OCI-M2 (cell line): ENCODE results near the gene RAC3.

Experiments used
- DNase-seq: peaks from one replicate; lab custom pipeline; 2025; ENCODE audit not compliant: unreplicated experiment; lab: John Stamatoyannopoulos, UW

The RAC3 gene

DNA sequence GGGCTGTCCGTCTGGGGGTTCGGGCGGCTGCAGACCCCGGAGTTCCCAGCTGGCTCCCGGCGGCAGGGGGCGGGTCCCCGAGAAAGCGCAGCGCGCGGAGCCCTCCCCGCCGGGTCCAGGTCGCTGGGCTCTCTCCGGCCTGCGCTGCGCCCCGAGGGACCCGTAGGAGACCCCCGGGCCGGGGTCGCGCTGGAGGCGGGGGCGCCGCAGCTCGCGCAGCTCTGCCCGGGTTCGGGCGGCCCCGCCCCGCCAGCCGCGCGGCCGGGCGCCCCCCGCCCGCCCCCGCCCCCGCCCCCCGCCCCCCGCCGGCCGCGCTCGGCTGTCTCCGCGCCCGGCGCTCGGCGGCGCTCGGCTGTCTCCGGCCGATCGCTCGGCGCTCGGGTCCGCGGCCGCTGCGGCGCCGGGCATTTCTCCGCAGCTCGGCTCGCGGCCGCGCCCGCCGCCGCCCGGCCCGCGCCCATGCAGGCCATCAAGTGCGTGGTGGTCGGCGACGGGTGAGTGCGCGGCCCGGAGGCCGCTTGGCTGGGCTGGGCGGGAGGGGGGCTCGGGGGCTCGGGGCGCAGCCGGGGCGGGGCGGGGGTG, at the start of gene RAC3:
TSS of gene RAC3 (plus strand) at position 376 of the 582 bp plus-strand sequence. CDS start at position 460, 84 bp downstream.
- no peak for DNase-seq

DNA sequence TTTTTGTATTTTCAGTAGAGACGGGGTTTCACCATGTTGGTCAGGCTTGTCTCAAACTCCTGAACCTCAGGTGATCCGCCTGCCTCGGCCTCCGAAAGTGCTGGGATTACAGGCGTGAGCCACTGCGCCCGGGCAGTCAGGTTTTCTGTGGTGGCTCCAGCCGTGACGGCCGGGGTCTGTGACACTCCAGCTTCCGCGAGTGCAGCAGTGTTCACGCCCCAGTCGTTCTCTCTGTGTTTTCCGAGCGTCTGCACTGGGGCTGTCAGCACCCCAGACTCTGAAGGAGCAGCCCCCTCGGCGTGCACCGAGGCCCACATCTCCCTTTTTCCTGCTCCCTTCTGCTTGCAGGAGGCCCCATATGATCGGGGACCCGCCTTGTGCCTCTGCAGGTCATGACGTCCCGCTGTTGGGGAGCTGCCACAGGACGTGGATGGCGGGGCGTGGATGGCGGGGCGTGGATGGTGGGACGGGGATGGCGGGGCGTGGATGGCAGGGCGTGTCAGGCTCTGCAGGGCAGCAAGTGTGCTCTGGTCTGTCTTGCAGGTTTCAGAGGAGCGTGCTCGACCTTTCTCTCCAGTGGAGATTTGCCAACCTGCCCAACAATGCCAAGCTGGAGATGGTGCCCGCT, 48.4 kb upstream of the RAC3 start:
- no peak for DNase-seq

DNA sequence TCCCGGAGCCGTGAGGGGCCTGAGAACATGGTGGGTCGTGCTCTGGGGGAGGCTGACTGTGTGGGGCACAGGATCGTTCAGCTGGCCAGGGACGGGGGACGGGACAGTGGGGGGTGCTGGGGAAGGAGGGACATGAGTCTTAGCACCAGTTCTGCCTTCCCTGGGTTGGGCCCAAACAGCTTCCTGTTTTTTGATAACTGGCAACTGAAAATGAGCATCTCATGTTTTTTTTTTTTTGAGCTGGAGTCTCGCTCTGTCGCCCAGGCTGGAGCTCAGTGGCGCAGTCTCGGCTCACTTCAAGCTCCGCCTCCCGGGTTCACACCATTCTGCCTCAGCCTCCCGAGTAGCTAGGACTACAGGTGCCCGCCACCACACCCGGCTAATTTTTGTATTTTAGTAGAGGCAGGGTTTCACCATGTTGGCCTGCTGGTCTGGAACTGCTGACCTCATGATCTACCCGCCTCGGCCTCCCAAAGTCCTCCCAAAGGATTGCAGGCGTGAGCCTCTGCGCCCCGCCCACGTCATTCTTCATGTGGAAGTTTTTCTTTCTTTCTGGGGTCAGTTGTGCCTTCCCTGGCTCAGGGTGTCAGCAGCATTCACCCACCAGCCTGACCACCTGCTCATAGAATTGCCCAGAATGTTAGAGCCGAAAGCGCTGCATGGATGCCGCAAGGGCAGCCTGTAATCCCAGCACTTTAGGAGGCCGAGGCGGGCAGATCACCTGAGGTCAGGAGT, 47.7 kb upstream of the RAC3 start:
- no peak for DNase-seq

DNA sequence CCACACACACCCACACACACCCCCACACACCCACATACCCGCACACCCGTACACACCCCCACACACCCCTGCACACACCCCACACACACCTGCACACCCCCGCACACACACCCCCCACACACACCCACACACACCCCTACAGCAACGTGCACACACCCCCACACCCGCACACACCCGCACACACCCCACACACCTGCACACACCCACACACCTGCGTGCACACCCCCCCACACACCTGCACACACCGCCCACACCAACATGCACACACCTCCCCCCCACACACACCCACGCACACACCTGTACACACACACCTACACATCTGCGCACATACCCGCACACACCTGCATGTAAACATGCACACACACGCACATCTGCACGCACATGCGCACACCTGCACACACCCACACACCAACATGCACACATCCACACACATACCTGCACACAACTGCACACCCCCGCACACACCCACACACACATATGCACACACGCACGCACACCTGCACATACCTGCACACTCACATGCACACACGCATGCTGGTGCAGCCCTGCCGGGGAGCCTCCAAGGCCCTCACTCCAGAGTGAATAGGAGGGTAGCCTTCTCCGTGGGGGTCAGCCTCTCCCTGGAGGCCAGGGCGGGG, 46.6 kb upstream of the RAC3 start:
- DNase-seq = no peak

DNA sequence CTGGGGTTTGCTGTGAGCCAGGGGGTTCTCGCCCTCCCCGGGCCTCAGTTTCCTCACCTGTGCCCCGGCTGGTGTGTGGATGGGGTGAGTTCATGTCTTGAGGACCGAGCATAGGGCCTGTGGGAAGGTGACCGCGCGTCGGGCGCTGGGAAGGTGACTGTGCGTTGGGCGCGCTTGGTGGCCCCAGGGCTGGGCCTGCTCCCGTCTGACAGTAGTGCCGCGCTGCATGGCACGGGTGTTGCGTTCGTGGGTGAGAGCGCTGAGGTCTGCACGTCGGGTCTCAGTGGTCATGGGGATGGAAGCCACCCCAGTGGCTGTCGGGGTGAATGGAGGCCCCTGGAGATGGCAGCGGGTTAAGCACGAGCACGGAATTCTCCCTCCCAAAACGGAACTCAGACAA, 44.9 kb upstream of the RAC3 start:
- DNase-seq = no peak

DNA sequence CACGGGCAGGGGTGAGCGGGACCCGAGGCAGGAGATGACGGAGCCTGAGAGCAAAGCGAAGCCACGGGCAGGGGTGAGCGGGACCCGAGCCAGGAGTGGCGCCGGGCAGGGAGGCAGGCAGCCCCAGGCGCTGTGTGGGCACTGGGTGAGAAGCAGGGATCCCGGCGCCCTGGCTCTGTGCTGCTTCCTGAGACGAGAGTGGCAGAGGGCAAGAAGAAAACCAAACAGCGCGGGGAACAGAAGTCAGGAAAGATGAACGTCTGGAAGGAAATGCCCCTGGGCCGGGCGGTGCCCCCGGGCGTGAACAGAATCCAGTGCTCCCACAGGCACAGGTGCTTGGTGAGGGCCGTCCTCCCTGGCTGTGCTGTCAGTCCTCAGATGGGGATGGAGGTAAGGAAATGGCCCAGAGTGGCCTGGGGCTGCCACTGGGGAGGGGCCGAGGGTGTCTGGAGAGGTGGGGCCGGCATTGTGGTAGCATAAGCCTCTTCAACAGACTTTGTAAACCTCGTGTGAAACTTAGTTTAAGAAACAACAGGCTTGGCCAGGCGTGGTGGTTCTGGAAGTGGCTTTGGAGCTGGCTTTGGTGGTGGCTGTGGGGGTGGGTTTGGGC, 44.2 kb upstream of the RAC3 start:
- DNase-seq = no peak

GRCh38 chr17:81990836-81991683, 40.4 kb upstream of the RAC3 start:
- DNase-seq = no peak

DNA sequence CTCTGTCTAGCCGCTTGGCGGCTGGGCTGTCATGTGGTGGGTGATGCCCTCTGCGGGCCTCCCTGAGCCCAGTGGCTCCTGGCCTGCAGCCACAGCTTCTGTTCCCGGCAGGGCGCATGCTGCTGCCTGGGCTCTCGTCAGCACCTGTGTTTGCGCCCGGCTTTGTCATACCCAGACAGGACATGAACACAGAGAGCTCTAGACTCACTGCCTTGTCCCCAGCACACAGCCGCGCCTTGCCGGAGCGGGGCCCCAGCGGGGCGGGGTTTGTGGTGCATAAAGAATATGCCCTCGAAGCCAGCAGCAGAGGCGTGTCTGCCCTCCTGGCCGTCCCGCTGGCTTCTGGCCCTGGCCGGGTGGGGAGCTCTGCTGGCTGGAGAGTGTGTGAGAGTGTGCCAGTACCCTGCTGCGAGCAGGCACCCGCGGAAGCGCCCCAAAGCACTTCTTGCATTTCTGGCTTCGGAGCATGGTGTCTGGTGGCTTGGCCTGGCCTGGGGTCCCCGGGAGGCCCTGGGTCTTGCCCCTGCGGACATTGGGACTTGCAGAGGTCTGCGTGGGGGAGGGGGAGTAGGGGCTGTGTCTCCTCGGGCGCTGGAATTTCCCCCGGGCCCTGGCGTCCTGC, 39.7 kb upstream of the RAC3 start:
- no peak for DNase-seq

GRCh38 chr17:81992306-81993102, 39.0 kb upstream of the RAC3 start:
- DNase-seq = no peak

GRCh38 chr17:81993729-81994592, 37.5 kb upstream of the RAC3 start:
- no peak for DNase-seq

GRCh38 chr17:81994593-81995462, 36.6 kb upstream of the RAC3 start:
- DNase-seq = no peak

GRCh38 chr17:81995463-81996231, 35.8 kb upstream of the RAC3 start:
- no peak for DNase-seq

DNA sequence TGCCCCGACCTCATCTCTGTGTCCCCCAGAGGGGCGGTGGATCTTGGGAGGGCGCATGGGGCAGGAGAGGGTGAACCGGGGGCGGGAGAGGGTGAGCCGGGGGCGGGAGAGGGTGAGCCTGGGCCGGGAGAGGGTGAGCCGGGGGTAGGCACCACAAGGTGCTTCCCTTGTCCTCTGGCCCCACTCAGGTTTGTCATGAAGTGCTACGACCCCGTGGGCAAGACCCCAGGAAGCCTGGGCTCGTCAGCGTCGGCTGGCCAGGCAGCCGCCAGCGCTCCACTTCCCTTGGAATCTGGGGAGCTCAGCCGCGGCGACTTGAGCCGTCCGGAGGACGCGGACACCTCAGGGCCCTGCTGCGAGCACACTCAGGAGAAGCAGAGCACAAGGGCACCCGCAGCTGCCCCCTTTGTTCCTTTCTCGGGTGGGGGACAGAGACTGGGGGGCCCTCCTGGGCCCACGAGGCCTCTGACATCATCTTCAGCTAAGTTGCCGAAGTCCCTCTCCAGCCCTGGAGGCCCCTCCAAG, 35.2 kb upstream of the RAC3 start:
- DNase-seq = no peak

GRCh38 chr17:81996757-81997441, 34.6 kb upstream of the RAC3 start:
- DNase-seq = no peak

DNA sequence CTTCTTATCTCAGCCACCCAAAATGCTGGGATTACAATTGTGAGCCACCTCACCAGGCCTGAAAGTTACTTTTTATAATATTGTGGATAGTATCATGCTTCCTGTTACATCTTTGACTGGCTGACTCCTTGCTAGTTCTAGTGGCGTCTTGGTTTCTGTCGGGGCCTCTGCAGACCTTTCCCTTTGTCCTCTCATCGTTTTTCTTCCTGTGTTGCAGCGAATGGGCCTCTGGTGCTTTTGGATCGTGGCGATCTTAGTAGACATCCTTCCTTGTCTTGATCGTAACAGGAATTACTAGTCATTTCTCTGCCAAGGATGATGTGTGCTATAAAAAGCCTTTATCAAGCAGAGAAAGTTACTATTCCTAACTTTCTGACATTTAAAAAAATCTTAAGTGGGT, 33.3 kb upstream of the RAC3 start:
- no peak for DNase-seq
